GM18951 (cell line): Measurements from ENCODE around the gene FAM229B.
"Not testable (repeated sequence)": the region's sequence is repeated elsewhere in the genome, so short reads cannot be mapped to it uniquely, and the experiment has no call there.

Experiments
- POLR2A ChIP-seq: IDR thresholded peaks from 4 replicates; pipeline ENCODE4 v1.6.1; 2011; ENCODE audit warnings: mild to moderate bottlenecking; ENCODE audit not compliant: insufficient read length, insufficient read depth; ENCODE audit errors: extremely low read depth
- in situ Hi-C: fragments of 300-500 bp; cut with MboI; formaldehyde crosslinking; loops from one replicate; pipeline ENCODE4 v1.12.0; 2022; ENCODE audit warnings: low sequenced_read_pairs, mixed read lengths, inconsistent platforms; ENCODE audit not compliant: unreplicated experiment

Gene FAM229B

GRCh38 chr6:112087916-112088315 is 525 bp downstream of the FAM229B start:
- no peak for TF ChIP-seq POLR2A
- in situ Hi-C loops = no loop called here

- in situ Hi-C loops = no loop called here
- no peak for TF ChIP-seq POLR2A
Observed at GRCh38 chr6:112096901-112097300, 9.5 kb downstream of the FAM229B start.

GRCh38 chr6:112100561-112100960 is 13.2 kb downstream of the FAM229B start:
- TF ChIP-seq POLR2A = no peak
- in situ Hi-C loops = no loop called here

- in situ Hi-C loops = not testable (repeated sequence)
Observed at GRCh38 chr6:112106026-112106425, 18.6 kb downstream of the FAM229B start.

- in situ Hi-C loops = no loop called here
Observed at GRCh38 chr6:112106562-112106961, 19.2 kb downstream of the FAM229B start.

GRCh38 chr6:112109262-112109661 is 21.9 kb downstream of the FAM229B start:
- no peak for TF ChIP-seq POLR2A
- in situ Hi-C loops = no loop called here

More at GRCh38 chr6:112106562-112106961, 19.2 kb downstream of the FAM229B start:
- TF ChIP-seq POLR2A = no peak

GRCh38 chr6:112113431-112113830 is 26.0 kb downstream of the FAM229B start:
- TF ChIP-seq POLR2A = no peak
- in situ Hi-C loops = no loop called here

GRCh38 chr6:112113918-112114317 is 26.5 kb downstream of the FAM229B start:
- in situ Hi-C loops = no loop called here
- no peak for TF ChIP-seq POLR2A

- TF ChIP-seq POLR2A = no peak
- in situ Hi-C loops = no loop called here
Observed at GRCh38 chr6:112114577-112115223, 27.3 kb downstream of the FAM229B start.

- no peak for TF ChIP-seq POLR2A
- in situ Hi-C loops = no loop called here
Observed at GRCh38 chr6:112116221-112116620, 28.8 kb downstream of the FAM229B start.

- in situ Hi-C loops = no loop called here
- no peak for TF ChIP-seq POLR2A
Observed at GRCh38 chr6:112117554-112117953, 30.2 kb downstream of the FAM229B start.

GRCh38 chr6:112118034-112118433 is 30.6 kb downstream of the FAM229B start:
- in situ Hi-C loops = no loop called here
- no peak for TF ChIP-seq POLR2A

GRCh38 chr6:112122756-112123155 is 35.4 kb downstream of the FAM229B start:
- in situ Hi-C loops = no loop called here

GRCh38 chr6:112123982-112124381 is 36.6 kb downstream of the FAM229B start:
- in situ Hi-C loops = no loop called here
- no peak for TF ChIP-seq POLR2A

More at GRCh38 chr6:112122756-112123155, 35.4 kb downstream of the FAM229B start:
- no peak for TF ChIP-seq POLR2A

GRCh38 chr6:112128208-112128607 is 40.8 kb downstream of the FAM229B start:
- in situ Hi-C loops = no loop called here
- TF ChIP-seq POLR2A = no peak
